Posterior cingulate gyrus (tissue), 11 donors: Measurements from ENCODE around the gene COL5A1.

ENCODE experiments used
- DNase-seq, 10 donors: peaks; one replicate each; pipeline versions ENCODE4 v3.0.0 to v3.0.0-alpha.2; 2020 to 2021; ENCODE audit warnings: mixed read lengths in 3 of 10
- intact Hi-C: fragments of 100-400 bp; cut with DNase I; formaldehyde crosslinking; loops from one replicate; pipeline ENCODE4 v1.15.1; 2023

The COL5A1 gene

DNA sequence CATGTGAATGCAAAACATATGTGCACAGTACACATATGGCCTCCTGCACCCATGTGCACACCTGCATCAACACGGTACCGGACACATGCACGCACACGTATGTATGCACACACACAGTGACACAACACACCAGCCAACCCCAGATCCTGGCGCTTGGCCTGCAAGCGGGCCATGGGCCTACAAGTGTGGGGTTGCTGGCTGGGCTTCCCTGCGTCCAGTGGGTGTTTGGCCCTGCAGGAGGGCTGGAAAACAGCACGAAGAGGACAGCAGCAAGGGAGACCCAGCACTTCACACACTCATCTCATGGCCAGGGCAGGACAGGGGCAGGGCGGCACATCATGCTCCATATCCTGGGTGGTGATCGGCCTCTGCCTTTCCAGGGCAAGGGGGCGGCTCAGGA, 77.7 kb downstream of the COL5A1 start:
- intact Hi-C loops = no loop called here

DNA sequence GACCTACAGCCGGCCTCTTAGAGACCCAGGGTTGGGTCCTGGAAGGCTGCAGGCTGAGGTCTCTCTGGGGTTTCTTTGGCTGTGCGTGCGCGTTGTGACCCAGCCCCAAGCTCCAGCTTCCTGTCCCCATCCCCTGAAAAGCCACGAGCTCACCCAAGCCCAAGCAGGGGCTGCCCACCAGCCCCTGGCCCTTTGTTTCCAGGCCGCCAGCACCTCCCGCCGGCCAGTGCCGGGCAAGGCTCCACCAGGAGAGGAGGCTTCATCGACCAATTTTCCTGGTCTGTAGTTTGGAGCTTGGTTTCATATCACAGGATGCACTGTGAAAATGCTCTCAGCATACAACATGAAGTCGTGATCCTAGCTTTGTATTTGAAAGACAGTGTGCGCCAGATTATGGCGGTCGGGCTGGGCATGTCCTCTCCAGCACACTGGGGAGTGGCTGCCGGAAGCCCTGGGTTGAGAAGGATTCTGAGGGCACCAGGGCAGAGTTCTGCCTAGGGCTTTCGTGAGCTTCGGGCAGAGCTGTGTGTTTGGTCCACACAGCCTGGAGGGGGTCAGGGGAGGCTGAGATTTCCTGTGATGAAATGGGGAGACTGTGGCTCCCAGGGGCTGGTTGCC, 78.6 kb downstream of the COL5A1 start:
- intact Hi-C loops = no loop called here
- peak in 1 of 10 donors; percentile 67 for DNase-seq

More for the DNA sequence above, 77.7 kb downstream of the COL5A1 start:
- no peak for DNase-seq

DNA sequence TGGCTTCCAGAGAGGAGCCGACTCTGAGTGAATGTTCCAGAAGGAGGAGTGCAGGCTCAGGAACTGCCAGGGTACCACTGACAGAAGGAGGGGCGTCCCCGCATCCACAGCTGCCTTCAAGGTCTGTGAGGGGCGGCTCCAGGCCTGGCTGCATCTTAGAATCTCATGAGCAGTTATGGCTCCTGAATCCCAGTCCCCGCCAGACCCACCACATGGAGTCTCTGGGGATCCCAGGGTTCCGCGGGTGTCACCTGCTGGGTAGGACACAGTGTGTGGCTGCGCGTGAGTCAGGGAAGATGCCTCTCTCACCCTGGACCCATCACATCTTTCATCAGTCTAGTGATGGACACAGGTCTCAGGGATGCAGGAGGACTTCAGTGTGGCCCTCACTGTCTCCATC, 79.2 kb downstream of the COL5A1 start:
- peak in 1 of 10 donors; percentile 73 for DNase-seq
- intact Hi-C loops = no loop called here

DNA sequence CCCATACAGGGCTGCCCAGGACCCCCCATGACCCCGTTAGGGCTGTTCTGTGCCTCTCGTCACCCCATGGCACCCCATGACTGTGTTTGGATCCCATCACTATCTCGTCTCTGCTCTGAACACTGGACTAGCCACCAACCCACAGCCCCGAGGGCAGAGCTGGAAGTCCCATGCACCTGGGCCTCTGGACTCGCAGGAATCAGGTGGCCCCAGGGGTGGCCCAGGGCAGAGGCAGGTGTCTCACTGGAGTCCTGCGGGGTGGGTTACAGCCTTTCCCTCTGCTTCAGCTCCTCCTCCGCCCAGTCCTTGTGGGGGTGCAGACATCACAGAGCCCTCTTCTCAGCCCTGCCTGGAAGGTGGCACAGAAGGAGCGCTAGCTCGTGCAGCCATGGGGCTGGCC, 79.7 kb downstream of the COL5A1 start:
- peak in 2 of 10 donors; percentile 74 to 75 for DNase-seq
- intact Hi-C loops = no loop called here

DNA sequence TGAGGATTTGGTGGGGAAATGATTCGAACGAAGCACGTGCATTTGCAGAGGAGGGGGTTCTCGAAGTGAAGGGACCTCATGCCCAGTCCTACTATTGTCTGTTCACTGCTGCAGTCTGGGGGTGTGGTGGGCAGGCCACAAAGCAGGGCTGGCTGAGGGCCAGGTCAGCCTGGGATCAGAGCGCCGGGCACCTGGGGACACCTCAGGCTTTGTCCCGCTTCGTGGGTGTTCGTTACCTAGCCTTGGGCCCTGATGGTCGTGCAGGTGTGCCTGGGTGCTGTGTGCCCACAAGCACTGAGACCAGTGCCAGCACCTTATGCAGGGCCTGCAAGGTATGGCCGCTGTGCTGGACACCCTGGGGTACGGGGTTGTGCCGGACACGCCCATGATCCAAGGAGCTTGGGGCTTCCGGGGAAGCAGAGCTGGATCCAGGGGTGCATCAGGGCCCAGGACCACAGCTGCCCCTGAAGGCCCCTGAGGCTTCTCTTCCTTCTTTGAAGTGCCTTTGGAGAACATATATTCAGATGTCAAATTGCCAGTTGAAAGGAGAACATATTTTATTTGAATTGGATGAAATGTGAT, 80.6 kb downstream of the COL5A1 start:
- intact Hi-C loops = no loop called here
- peak in 2 of 10 donors; percentile 66 to 74 for DNase-seq

DNA sequence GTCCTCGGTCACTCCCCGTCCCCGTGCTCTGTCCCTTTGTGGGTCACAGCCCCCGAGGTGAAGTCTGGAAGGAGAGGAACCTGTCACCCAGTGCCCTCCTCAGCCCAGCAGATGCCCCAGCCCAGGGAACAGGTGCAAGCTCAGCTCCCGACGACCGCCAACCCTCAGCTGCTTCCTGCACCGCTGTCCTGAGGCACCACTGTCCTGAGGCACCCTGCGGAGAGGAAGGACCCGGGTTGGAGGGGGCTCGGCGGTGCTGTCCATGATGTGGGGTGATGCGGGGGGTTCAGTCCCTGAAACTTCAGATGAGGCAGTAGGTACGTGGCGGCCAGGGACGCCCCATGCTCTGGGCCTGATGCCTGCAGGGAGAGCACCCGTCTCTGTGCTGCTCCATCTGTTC, 81.4 kb downstream of the COL5A1 start:
- intact Hi-C loops = no loop called here
- peak in 2 of 10 donors; percentile 59 to 74 for DNase-seq

DNA sequence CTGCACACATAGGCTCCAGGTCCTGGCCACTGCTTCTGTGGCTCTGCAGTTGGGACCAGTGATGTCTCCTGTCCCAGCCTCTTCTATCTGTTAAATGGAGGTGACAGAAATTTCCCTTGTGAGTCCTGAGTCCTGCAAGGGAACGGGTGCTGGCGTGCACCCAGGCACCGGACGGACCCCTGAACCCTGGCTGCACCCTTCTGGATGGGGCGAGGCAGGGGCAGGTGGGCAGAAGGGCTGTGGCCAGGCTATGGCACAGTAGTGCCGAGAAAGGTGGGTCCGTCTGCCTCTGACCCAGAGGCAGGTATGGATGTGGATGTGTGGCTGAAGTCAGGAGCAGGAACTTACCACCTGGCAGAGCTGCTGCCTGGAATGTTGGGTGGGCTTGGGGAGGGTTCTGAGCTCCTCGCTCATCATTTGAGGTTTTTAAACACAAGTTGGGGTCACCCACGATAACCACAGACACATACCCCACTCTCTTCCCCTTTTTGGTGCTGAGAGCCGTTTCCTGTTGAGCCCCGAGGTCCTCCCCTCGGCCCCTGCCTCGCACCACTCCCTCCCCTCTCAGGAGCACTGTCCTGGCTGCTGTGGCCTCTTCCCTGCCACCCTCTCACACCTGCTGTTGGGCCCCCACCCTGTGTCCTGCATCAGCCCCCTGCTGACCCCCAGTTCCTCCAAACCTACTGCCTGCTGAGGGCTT, 82.0 kb downstream of the COL5A1 start:
- intact Hi-C loops = no loop called here
- DNase-seq = peak in 1 of 10 donors; percentile 59

DNA sequence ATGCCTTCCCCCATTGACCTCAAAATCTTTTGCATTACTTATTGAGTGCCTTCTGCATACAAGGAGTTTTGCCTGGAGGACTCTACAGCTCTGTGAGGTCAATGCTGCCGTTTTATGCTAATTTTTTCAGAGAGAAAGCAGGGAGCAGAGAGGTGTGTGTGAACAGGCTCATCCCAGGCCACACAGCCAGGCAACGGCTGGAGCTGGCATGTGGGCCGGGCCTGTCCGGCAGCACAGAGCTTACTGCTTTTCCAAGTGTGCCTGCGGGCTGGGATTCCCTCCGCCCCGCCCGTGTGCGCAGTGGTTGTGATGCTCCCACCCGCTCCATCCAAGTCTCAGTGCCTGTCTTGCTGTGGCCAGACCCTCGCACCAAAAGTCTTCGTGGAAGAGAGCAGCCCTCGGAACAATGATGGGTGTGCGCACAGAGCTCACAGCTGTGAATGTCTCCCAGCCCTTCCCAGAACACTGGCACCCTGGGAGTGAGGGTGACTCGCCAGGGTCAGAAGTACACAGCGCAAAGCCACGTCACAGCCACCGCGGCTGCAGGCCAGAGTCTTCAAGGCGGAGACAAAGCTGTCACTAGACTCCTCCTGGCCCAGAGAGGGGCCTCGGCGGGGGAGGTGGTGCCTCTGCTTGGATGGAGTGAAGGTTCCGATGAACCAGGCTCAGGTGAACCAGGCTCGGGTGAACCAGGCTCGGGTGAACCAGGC, 82.8 kb downstream of the COL5A1 start:
- intact Hi-C loops = no loop called here
- peak in 1 of 10 donors; percentile 80 for DNase-seq

DNA sequence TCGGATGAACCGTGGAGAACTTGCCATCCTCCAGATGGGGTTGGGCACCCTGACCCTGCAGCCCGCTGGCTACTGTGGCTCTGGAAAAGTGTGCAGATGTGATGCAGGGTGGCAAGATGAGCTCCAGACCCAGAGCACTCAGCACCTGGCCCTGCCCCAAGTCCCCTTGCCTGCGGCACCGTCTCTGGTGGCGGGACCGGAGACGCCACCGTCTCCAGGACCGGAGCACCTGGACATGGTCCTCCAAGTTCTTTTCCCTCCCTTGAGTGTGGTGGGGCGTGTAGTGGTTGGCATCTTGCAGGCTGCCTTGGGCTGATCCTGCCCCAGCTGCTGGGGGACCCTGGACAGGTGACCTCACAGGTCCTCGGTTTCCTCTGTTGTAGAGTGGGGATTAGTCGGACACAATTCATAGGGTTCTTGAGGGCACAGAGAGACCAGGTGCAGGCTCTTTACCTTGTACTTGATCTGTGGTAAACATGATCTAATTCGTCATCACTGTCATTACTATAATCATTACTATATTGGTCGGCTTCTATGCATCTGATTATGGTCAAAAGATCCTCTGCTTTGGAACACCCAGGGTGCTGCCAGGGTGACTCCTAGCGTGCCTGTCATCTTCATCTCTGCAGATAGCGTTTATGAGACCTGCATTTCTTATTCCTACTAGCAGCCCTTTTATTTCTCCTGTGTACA, 83.5 kb downstream of the COL5A1 start:
- DNase-seq = peak in 1 of 10 donors; percentile 69
- intact Hi-C loops = no loop called here

DNA sequence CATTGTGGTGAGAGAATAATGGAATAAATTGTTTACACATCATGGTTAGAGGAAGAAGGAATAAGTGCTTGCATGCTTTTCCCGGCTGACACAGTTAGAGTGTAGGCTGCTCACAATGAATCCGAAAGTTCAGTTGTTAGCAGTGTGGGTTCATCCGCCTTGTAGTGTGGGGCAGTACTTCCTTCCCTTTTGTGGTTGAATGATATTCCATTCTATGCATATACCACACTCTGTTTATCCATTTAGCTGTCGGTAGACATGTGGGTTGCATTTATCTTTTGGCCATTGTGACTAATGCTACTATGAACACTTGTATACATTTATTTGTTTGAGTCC, 84.0 kb downstream of the COL5A1 start:
- no peak for DNase-seq
- intact Hi-C loops = no loop called here

DNA sequence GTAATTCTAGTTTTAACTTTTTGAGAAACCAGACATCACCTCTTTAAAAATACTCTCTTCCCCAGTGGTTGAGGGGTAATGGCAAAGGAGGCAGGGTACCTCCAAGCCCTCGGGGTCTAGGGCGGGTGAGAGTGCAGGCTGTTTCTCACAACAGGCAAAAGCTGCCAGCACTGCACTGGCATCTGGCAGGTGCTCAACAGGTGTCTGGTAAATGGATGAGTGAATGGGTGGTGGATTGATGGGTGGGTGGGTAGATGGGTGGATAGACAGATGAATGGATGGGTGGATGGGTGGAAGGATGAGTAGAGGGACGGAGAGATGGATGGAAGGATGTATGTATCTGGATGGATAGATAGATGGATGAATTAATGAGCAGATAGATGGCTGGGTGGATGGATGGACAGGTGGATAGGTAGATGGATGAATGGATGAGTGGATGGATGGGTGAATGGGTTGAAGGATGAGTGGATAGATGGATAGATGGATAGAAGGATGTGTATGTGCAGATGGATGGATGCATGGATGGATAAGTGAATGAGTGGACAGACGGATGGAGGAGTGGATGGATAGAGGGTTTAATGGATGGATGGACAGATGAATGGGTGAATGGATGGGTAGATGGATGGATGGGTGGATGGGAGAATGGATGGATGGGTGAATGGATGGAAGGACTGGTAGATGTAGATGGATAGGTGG, 84.6 kb downstream of the COL5A1 start:
- intact Hi-C loops = no loop called here
- DNase-seq = no peak

DNA sequence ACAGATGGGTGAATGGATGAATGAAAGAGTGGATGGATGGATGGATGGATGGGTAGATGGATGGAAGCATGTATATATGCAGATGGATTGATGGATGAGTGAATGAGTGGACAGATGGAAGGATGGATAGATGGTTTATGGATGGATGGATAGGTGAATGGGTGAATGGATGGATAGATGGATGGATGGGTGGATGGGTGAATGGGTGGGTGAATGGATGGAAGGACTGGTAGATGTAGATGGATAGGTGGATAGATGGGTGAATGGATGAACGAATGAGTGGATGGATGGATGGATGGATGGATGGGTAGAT, 85.1 kb downstream of the COL5A1 start:
- intact Hi-C loops = no loop called here
- no peak for DNase-seq

DNA sequence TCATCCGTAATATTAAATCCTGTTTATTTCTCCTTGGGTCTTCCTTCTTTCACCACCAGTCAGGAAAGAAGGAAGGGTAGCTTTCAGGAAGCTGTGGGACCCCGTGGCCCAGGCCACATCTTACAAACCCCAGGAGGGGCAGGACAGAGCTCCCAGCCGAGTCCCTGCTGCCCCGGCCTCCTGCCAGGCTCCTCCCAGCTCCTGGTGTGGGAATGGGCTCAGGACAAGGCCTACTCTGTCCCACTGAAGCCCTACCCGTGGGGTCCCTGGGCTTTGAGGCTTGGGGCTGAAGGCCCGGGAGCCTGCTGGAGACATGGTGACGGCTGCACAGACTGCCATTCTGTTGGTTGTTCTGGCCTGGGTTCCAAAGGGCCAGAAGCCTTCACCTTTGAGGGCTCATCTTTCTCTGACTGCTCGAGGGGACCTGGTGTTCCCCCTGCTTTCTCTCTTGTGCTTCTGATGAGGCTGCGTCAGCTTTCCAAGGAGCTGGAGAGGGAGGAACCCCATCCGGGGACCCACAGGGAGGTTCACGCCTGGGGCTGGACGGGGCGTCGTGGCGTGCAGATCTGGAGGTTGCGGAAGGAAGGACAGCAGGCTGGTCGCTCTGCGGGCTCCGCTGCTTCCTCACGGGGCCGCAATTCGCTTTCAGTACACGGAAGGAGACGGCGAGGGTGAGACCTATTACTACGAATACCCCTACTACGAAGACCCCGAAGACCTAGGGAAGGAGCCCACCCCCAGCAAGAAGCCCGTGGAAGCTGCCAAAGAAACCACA, 86.6 kb downstream of the COL5A1 start:
- DNase-seq = no peak
- intact Hi-C loops = no loop called here

DNA sequence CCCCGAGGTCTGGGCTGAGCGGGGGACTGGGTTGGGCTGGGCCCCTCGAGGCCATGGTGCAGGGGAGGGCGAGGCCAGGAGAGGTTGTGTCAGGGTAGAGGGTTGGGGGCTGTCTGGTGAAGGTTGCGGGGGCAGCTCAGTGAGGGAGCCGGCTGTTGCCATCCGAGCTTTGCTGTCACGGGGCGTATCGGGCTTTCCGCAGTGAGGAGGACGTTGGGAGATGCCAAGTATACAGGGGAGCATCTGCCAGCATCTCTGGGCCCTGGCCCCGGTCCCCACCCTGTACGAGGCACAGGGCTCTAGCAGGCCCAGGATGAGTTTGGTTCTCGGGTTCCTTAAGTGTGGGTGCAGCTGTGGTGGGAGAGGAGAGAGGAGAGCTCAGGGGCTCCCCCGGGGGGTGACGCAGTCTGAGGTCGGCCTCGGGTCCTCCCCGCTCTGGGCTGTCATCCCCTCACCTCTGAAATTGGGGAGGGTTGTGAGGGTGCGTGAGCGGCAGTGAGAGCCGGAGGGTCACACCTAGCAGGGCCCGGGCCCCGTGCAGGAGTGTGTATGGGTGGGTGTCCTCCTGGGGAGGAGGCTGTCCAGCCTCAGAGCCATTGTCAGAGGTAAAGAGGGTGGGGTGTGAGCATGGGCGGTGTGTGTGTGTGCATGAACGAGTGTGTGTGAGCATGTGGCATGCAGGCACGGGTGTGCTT, 87.3 kb downstream of the COL5A1 start:
- intact Hi-C loops = no loop called here
- DNase-seq = peak in 1 of 10 donors; percentile 74

DNA sequence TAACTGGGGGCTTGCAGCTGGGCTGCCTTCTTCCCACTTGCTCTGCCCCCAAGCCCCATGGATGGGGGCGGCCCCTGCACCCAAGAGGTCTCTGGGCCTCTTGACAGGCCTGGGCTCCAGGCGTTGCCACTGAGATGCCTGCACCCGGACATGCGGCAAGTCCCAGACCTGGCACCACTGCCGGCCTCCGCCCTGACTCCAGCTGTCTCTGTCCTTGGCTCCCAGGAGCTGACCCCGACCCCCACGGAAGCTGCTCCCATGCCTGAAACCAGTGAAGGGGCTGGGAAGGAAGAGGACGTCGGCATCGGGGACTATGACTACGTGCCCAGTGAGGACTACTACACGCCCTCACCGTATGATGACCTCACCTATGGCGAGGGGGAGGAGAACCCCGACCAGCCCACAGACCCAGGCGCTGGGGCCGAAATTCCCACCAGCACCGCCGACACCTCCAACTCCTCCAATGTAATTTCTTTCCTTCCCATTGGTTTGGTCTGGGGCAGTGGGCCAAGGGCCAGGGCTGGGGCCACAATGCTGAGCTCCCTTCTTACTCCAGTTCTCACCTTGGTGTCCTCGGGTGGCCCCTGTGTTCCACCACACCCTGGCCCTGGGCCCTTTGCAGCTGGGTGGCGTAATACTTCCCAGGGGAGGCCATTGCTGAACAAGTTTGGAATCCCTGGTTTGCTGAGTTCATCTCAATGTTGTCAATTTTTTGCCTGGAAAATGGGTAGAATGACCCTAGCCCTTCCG, 88.6 kb downstream of the COL5A1 start:
- intact Hi-C loops = no loop called here
- peak in 1 of 10 donors; percentile 80 for DNase-seq

DNA sequence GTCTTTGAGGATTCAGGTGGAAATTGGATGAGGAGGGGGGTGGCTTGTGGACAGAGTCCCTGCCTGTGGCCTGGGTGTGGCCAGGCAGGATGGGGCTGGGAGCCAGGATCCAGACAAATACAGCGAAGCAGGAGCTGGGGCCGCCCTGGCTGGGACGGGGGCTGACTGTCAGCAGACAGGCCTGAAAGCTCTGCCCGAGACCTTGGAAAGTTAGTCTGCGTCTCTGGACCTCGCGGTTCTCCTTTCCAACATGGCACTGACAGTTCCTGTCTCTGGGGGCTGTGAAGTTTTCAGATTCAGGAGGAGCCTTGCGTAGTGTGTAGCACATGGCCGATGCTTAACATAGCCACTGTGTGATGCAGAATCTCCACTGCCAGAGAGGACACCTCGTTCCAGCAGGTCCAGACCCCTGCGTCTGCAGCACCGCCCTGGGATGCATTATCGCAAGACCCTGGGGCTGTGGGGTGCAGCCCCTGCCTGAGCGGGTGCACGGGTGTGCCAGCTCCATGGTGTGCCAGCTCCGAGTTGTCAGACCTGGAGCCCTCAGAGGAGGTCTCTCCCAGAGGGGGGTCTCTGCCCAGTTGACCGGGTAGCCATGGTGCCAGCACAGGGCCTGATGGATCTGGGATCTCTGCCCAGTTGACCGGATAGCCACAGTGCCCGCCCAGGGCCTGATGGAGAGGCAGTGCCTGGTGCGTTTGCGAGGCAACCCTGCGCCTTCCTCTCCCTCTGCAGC, 89.3 kb downstream of the COL5A1 start:
- peak in 2 of 10 donors; percentile 57 to 85 for DNase-seq
- intact Hi-C loops = no loop called here

DNA sequence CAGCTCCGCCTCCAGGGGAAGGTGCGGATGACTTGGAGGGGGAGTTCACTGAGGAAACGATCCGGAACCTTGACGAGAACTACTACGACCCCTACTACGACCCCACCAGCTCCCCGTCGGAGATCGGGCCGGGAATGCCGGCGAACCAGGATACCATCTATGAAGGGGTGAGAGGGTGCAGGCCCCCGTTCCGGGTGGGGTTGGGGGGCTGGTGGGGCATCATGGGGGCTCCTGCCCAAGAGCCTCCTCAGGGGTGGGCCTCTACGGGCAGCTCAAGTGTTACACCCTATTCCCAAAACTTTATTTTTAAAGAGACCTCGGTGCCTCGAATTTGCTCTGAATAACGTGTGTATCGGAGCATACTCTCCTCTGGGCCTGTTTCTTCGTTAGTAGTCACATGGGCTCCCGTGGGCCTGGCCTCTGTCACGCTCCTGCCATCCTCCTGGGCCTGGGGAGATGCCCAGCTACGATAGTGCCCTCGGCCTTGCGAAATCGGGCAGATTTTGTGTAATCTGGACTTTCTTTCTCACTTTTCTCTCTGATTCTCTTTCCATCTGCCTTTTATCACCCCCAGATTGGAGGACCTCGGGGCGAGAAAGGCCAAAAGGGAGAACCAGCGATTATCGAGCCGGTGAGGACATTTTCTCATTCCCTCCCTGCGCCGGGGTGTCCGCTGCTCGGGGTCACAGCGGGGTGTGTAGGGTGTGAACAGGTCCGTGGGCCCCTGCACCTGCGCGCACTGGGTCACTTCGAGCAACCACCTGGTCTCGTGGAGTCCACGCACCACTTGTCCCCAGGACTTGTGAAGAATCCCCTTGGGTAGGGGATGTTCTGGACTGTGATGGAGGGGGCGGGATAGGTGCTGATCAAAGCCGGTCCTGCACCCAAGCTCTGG, 90.1 kb downstream of the COL5A1 start:
- intact Hi-C loops = no loop called here
- DNase-seq = peak in 1 of 10 donors; percentile 79
